Kidney (tissue), 14 donors: Measurements from ENCODE around the gene XRCC6. TPM values are rescaled to one million over a fixed set of nuclear protein-coding genes. Genes with fewer than 3 reads are reported as not detected.

Source experiments
- DNase-seq, 5 donors: peaks; one replicate each; pipeline ENCODE4 v3.0.0-alpha.2; 2013 to 2020
- FAIRE-seq: peaks from 2 replicates; lab custom pipeline; 2012; peaks lifted over from hg19 to GRCh38; lab: Jason Lieb, UNC
- H3K27ac ChIP-seq, 2 donors: one replicate each; pipeline ENCODE4 v1.7.0; 2013; ENCODE audit warnings: low read depth in 2 of 2, low read length in 2 of 2, inconsistent platforms in 1 of 2
- H3K27me3 ChIP-seq: one replicate; pipeline ENCODE4 v1.7.1; 2013; ENCODE audit warnings: low read length, inconsistent platforms; ENCODE audit not compliant: control insufficient read depth, insufficient read depth
- H3K36me3 ChIP-seq, 3 donors: one replicate each; pipeline versions ENCODE4 v1.7.0 to v1.7.1; 2013; ENCODE audit warnings: low read length in 3 of 3, control low read depth in 1 of 3, inconsistent platforms in 1 of 3; ENCODE audit not compliant: insufficient read depth in 3 of 3, control insufficient read depth in 2 of 3
- H3K4me1 ChIP-seq, 3 donors: one replicate each; pipeline versions ENCODE4 v1.7.0 to v1.7.1; 2013; ENCODE audit warnings: low read length in 3 of 3, inconsistent platforms in 1 of 3, low read depth in 1 of 3; ENCODE audit not compliant: control insufficient read depth in 2 of 3, insufficient read depth in 2 of 3
- H3K4me3 ChIP-seq, 3 donors: one replicate each; pipeline versions ENCODE4 v1.7.0 to v1.8.1; 2013; ENCODE audit warnings: low read length in 3 of 3, control low read depth in 1 of 3, inconsistent platforms in 1 of 3
- H3K9ac ChIP-seq, 3 donors: one replicate each; pipeline versions ENCODE4 v1.7.0 to v1.7.1; 2013; ENCODE audit warnings: low read length in 3 of 3, control low read depth in 1 of 3, inconsistent platforms in 1 of 3
- H3K9me3 ChIP-seq, 3 donors: one replicate each; pipeline versions ENCODE4 v1.7.0 to v1.7.1; 2013; ENCODE audit warnings: low read length in 3 of 3, control low read depth in 1 of 3, inconsistent platforms in 1 of 3; ENCODE audit not compliant: control insufficient read depth in 2 of 3, insufficient read depth in 1 of 3
- intact Hi-C: fragments of 100-400 bp; cut with DNase I; formaldehyde crosslinking; loops from one replicate; pipeline ENCODE4 v1.11.1; 2022
- polyA plus RNA-seq: library from polyadenylated mRNA; stranded (reverse); fragments of 350-450 nt; fragmentation: Illumina TruSeq; extraction: RNeasy Lipid Tissue Mini Kit (QIAGEN cat#74804); gene quantifications from one replicate; pipeline ENCODE4 v1.2.3, GENCODE V29; 2014; ENCODE audit warnings: low read depth, low replicate concordance; ENCODE audit not compliant: insufficient read depth
- total RNA-seq: library from RNA; stranded (reverse); fragmentation: NEBNext Ultra II Directional; extraction: Animal tissue kit (Norgen Biotek cat#: 25700); gene quantifications from one replicate; pipeline ENCODE4 v1.2.1, GENCODE V29; 2021
- TF ChIP-seq, protein P1 (sequence below): IDR thresholded peaks from 3 replicates; pipeline ENCODE4 v1.5.1; 2012; ENCODE audit warnings: mild to moderate bottlenecking, moderate library complexity, borderline replicate concordance; ENCODE audit not compliant: insufficient read depth; ENCODE audit errors: extremely low read depth
- donor health status: control.
- donor health status: control.
- donor health status: control.
- donor health status: control.
- donor health status: control.
- donor health status: DM: yes; HTN: yes; CAD: no.
- donor health status: Normal renal cell carcinoma (clear cell type).

The XRCC6 gene
- total and polyA plus RNA-seq, 2 donors from 2014 or later, result 168 to 183 TPM

DNA sequence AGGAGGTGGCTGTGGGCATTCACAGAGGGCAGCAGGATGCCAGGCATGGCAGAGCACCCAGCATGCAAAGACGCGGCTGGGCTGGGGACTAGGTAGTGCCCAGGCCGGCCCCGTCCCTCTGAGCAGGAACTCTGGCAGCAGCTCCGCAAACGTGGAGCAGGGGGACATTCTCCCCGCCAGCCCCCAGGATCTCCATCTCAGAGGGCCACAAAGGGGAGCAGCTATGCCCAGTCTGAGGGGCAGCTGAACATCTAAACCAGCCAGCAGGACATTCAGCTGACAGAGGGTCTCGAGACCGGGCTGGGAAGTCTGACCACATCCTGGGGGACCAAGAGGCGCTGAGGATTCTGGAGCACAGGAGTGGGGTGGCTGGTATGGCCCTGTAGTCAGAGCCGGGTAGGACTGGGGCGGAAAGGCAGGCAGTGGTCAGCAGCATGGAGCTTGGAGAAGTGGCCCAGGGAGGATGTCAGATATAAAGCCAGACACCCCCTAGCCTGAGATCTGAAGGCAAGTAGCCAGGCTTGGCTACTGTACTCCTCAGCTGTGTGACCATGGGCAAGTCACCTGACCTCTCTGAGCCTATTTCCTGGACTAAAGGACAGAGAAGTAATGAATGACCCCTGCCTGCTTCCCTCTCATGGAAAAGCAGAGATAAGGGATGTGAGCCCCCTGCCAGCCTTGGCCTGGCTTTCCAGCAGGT lies 41.6 kb upstream of the XRCC6 start:
- no peak overlapping the region for H3K4me3 ChIP-seq
- intact Hi-C loops, result no loop called here
- H3K27ac ChIP-seq, result peak overlapping the region in 1 of 2 donors; percentile 43
- FAIRE-seq, result no peak
- DNase-seq, result no peak
- H3K9me3 ChIP-seq, result no peaks in the 10 kb centered on the region
- no peak overlapping the region for H3K9ac ChIP-seq
- peaks cover 0 to 30% (median 9%) of the 10 kb centered on the region in 3 donors for H3K36me3 ChIP-seq
- TF ChIP-seq, protein P1, sequence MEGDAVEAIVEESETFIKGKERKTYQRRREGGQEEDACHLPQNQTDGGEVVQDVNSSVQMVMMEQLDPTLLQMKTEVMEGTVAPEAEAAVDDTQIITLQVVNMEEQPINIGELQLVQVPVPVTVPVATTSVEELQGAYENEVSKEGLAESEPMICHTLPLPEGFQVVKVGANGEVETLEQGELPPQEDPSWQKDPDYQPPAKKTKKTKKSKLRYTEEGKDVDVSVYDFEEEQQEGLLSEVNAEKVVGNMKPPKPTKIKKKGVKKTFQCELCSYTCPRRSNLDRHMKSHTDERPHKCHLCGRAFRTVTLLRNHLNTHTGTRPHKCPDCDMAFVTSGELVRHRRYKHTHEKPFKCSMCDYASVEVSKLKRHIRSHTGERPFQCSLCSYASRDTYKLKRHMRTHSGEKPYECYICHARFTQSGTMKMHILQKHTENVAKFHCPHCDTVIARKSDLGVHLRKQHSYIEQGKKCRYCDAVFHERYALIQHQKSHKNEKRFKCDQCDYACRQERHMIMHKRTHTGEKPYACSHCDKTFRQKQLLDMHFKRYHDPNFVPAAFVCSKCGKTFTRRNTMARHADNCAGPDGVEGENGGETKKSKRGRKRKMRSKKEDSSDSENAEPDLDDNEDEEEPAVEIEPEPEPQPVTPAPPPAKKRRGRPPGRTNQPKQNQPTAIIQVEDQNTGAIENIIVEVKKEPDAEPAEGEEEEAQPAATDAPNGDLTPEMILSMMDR, result no peak
- H3K4me1 ChIP-seq, result peaks cover 0 to 8% (median 0%) of the 10 kb centered on the region in 3 donors
- no peaks in the 10 kb centered on the region for H3K27me3 ChIP-seq

DNA sequence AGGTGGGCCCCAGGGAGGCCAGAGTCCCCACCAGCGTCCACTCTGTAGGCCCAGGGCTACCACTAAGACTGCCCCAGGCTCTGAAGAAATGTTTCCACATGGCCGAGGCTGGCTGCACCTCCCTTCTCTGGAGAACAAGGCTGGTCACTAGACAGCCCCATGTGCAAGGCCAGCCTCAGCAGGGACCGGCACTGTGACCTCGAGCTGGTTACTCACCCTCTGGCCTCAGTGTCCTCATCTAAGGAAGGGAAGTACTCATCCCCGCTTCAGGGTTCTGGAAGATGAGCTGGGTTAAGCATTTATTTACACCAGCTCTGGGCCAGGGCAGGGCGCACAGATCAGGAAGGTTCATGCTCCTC lies 41.1 kb upstream of the XRCC6 start:
- TF ChIP-seq, protein P1, result no peak
- Histone ChIP-seq H3K9me3 (no peaks in the 10 kb centered on the region), H3K27me3 (no peaks in the 10 kb centered on the region), H3K27ac (no peak overlapping the region), H3K9ac (no peak overlapping the region), H3K36me3 (peaks cover 0 to 30% (median 9%) of the 10 kb centered on the region in 3 donors), H3K4me1 (peaks cover 0 to 5% (median 3%) of the 10 kb centered on the region in 3 donors), H3K4me3 (no peak overlapping the region)
- intact Hi-C loops, result no loop called here
- DNase-seq (no peak), FAIRE-seq (no peak)

DNA sequence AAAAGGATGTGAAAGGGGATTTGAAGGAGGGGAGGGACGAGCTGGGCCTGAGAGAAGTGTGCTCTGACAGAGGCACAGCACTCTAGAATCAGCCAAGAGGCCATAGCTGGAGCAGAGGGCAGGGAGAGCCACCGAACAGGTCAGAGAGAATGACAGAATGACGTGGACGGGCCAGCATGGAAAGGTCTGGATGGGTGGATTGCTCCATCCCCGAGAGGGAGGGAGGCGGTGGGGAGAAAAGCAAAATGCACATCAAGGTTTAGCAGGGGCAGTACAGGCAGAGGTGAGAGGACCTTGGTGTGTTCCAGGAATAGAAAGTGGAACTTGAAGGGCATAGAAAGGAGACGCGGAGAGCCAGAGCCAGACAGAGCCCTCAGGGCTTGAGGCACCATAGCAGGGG lies 38.4 kb upstream of the XRCC6 start:
- Histone ChIP-seq H3K4me3 (no peak overlapping the region), H3K9me3 (no peaks in the 10 kb centered on the region), H3K9ac (peak overlapping the region in 1 of 3 donors; percentile 29), H3K27ac (peak overlapping the region; percentile 54 to 55), H3K27me3 (no peaks in the 10 kb centered on the region), H3K36me3 (peaks cover 0 to 29% (median 8%) of the 10 kb centered on the region in 3 donors), H3K4me1 (peaks cover 0 to 7% (median 4%) of the 10 kb centered on the region in 3 donors)
- TF ChIP-seq, protein P1, result no peak
- DNase-seq (no peak), FAIRE-seq (no peak)
- intact Hi-C loops, result no loop called here
